Urinary bladder (tissue), 2 donors: Measurements from ENCODE around the gene TTC12. TPM values are rescaled to one million over a fixed set of nuclear protein-coding genes. Genes with fewer than 3 reads are reported as not detected.

ENCODE experiments used
- polyA plus RNA-seq: library from polyadenylated mRNA; stranded (reverse); fragments of 200-250 nt; gene quantifications from one replicate; pipeline ENCODE4 v1.2.3, GENCODE V29; 2013
- total RNA-seq: library from RNA; depleted of rRNA; stranded (reverse); fragments of >200 nt; gene quantifications from one replicate; pipeline ENCODE4 v1.2.3, GENCODE V29; 2014
- donor health status: healthy.

TTC12 gene
- total and polyA plus RNA-seq, 2 donors: 12.0 to 27.7 TPM

Other genes with a start within 250 kb of the TTC12 start
- 0.16 TPM for gene ANKK1, start 73.2 kb downstream of the TTC12 start, total RNA-seq
- 0.32 TPM for gene ANKK1, start 73.2 kb downstream of the TTC12 start, polyA plus RNA-seq
- 0.32 TPM for gene DRD2, start 160.8 kb downstream of the TTC12 start, total RNA-seq
- 0.23 TPM for gene DRD2, start 160.8 kb downstream of the TTC12 start, polyA plus RNA-seq